Endothelial cell of umbilical vein (primary cell): ENCODE measurements around the gene RBM17. TPM values are rescaled to one million over a fixed set of nuclear protein-coding genes. Genes with fewer than 3 reads are reported as not detected.

Experiments used
- BruUV-seq: library from RNA; stranded (reverse); fragments of 400-500 nt; replicated peaks from 2 replicates; lab custom pipeline; 2021; lab: Mats Ljungman, UMichigan
- CTCF ChIA-PET: fragments of 300-600, 350-600 bp; sonication (Branson Sonifier 250); formaldehyde crosslinking; loops from one replicate; lab custom pipeline; 2021; ENCODE audit warnings: antibody characterized with exemption, inconsistent platforms; lab: Charles Lee
- POLR2A ChIA-PET: fragments of 300-600, 350-600 bp; sonication (Branson Sonifier 250); formaldehyde crosslinking; loops from one replicate; lab custom pipeline; 2021; ENCODE audit warnings: antibody characterized with exemption, inconsistent platforms; lab: Charles Lee
- DNase-seq: peaks from one replicate; pipeline ENCODE4 v3.0.0-alpha.2; 2011; ENCODE audit warnings: low read depth, low spot score
- FAIRE-seq: peaks from 2 replicates; lab custom pipeline; 2011; peaks lifted over from hg19 to GRCh38; lab: Jason Lieb, UNC
- H2AFZ ChIP-seq: 2 replicates; pipeline ENCODE4 v1.6.0; 2012; ENCODE audit warnings: low read depth, low read length, control low read depth, inconsistent platforms
- H3K27ac ChIP-seq: 2 replicates; pipeline ENCODE4 v1.5.1; 2011; ENCODE audit warnings: low read depth, mild to moderate bottlenecking, control low read depth, low read length, moderate library complexity; ENCODE audit not compliant: insufficient read depth
- H3K27me3 ChIP-seq, 2 experiments: 2 replicates each; pipeline versions ENCODE4 v1.6.0 to v1.6.1; 2011; ENCODE audit warnings: low read length in 2 of 2, mixed read lengths in 1 of 2; ENCODE audit not compliant: control insufficient read depth in 2 of 2, insufficient read depth in 2 of 2
- H3K36me3 ChIP-seq, 2 experiments: 2 replicates in 1 of 2; 3 replicates in 1 of 2; pipeline ENCODE4 v1.5.1; 2011; ENCODE audit warnings: low read length in 2 of 2, mild to moderate bottlenecking in 1 of 2, moderate library complexity in 1 of 2; ENCODE audit not compliant: control insufficient read depth in 2 of 2, insufficient read depth in 2 of 2; ENCODE audit errors: extremely low read depth in 1 of 2
- H3K4me1 ChIP-seq: 3 replicates; pipeline ENCODE4 v1.5.1; 2011; ENCODE audit warnings: mild to moderate bottlenecking, low read length; ENCODE audit not compliant: control insufficient read depth, insufficient read depth; ENCODE audit errors: extremely low read depth
- H3K4me2 ChIP-seq: 2 replicates; pipeline ENCODE4 v1.6.1; 2011; ENCODE audit warnings: low read length, control low read depth, mixed read lengths; ENCODE audit not compliant: insufficient read depth
- H3K4me3 ChIP-seq, 3 experiments: fragments of 200-600 bp in 1 of 3; sonication (generic), shearing (Covaris generic) in 1 of 3; replicated peaks in 1 of 3; 2 replicates each; pipeline ENCODE4 v1.5.1; 2011 to 2016; ENCODE audit warnings: control low read depth in 3 of 3, low read length in 3 of 3, mild to moderate bottlenecking in 2 of 3, inconsistent platforms in 1 of 3, low read depth in 1 of 3, moderate library complexity in 1 of 3; ENCODE audit not compliant: insufficient read depth in 1 of 3
- H3K79me2 ChIP-seq: 2 replicates; pipeline ENCODE4 v1.6.0; 2012; ENCODE audit warnings: low read length, inconsistent platforms; ENCODE audit not compliant: control insufficient read depth, insufficient read depth
- H3K9ac ChIP-seq: replicated peaks from 2 replicates; pipeline ENCODE3; 2011; ENCODE audit warnings: low read length, control low read depth; ENCODE audit not compliant: insufficient read depth; ENCODE audit errors: extremely low read depth
- H3K9me1 ChIP-seq: replicated peaks from 3 replicates; pipeline ENCODE4 v1.6.0; 2011; ENCODE audit warnings: mild to moderate bottlenecking, low read length; ENCODE audit not compliant: control insufficient read depth, insufficient read depth; ENCODE audit errors: extremely low read depth
- H3K9me3 ChIP-seq: replicated peaks from 2 replicates; pipeline ENCODE4 v1.5.1; 2012; ENCODE audit warnings: low read length, inconsistent platforms; ENCODE audit not compliant: control insufficient read depth, insufficient read depth
- H4K20me1 ChIP-seq: replicated peaks from 2 replicates; pipeline ENCODE3; 2011; ENCODE audit warnings: mild to moderate bottlenecking, low read length; ENCODE audit not compliant: control insufficient read depth, insufficient read depth; ENCODE audit errors: extremely low read depth
- EZH2 ChIP-seq: IDR thresholded peaks from 2 replicates; pipeline ENCODE4 v1.6.1; 2012; ENCODE audit warnings: borderline replicate concordance, low read depth, mild to moderate bottlenecking, moderate library complexity, low read length, inconsistent platforms; ENCODE audit not compliant: severe bottlenecking
- FOS ChIP-seq: IDR thresholded peaks from 2 replicates; pipeline ENCODE4 v1.6.1; 2011; ENCODE audit warnings: mild to moderate bottlenecking, low read length, moderate library complexity, borderline replicate concordance; ENCODE audit not compliant: insufficient read depth
- GATA2 ChIP-seq: IDR thresholded peaks from 2 replicates; pipeline ENCODE4 v1.7.0; 2011; ENCODE audit warnings: low read depth, mild to moderate bottlenecking, moderate library complexity, mixed read lengths, low read length; ENCODE audit not compliant: insufficient read length, insufficient read depth
- JUN ChIP-seq: IDR thresholded peaks from 2 replicates; pipeline ENCODE4 v1.6.1; 2011; ENCODE audit warnings: borderline replicate concordance, low read depth; ENCODE audit not compliant: insufficient read length, insufficient read depth
- MAX ChIP-seq: IDR thresholded peaks from 2 replicates; pipeline ENCODE4 v1.6.1; 2011; ENCODE audit not compliant: insufficient read depth, insufficient read length
- MYC ChIP-seq: IDR thresholded peaks from one replicate; pipeline ENCODE4 v1.6.1; 2011; ENCODE audit warnings: mild to moderate bottlenecking, low read depth, low read length
- POLR2A ChIP-seq: IDR thresholded peaks from 2 replicates; pipeline ENCODE4 v1.6.1; 2012; ENCODE audit warnings: low read depth, mild to moderate bottlenecking, control low read depth, low read length
- POLR2AphosphoS5 ChIP-seq: IDR thresholded peaks from 2 replicates; pipeline ENCODE4 v1.6.1; 2012; ENCODE audit warnings: low read depth, mild to moderate bottlenecking, control low read depth, low read length, moderate library complexity; ENCODE audit not compliant: insufficient read depth
- dilution Hi-C: fragments of 300-500 bp; cut with MboI; formaldehyde crosslinking; loops from one replicate; pipeline ENCODE4 v1.15.0; 2019; ENCODE audit warnings: low sequenced_read_pairs; ENCODE audit not compliant: extremely low pct_ligation_motif_present
- intact Hi-C: fragments of 100-400 bp; cut with micrococcal nuclease; formaldehyde crosslinking; loops from one replicate; pipeline ENCODE4 v1.10.0; 2022
- polyA plus RNA-seq, 4 experiments: library from polyadenylated mRNA; depleted of rRNA in 3 of 4; stranded (reverse) in 3 of 4; unstranded in 1 of 4; fragments of >200 nt; gene quantifications; 2 replicates each; pipeline versions ENCODE4 v1.2.1 to v1.2.3, GENCODE V29; 2011 to 2012; ENCODE audit warnings: missing spikeins in 1 of 4
- total RNA-seq: library from RNA; stranded (reverse); gene quantifications from 2 replicates; pipeline ENCODE4 v1.2.3, GENCODE V29; 2021
- TF ChIP-seq, protein P1 (sequence below), 2 donors: IDR thresholded peaks; 1 replicate in 1 of 2; 2 replicates in 1 of 2; pipeline ENCODE4 v1.5.1; 2011; ENCODE audit warnings: low read length in 2 of 2, mild to moderate bottlenecking in 2 of 2, moderate library complexity in 2 of 2, control low read depth in 1 of 2, inconsistent platforms in 1 of 2, low read depth in 1 of 2; ENCODE audit not compliant: insufficient read depth in 1 of 2; ENCODE audit errors: extremely low read depth in 1 of 2

The RBM17 gene
- total and polyA plus RNA-seq, 2 donors (not counting 3 experiments of a cell fraction or from before 2014, with no cell fraction given), result 23.1 to 148 TPM

DNA sequence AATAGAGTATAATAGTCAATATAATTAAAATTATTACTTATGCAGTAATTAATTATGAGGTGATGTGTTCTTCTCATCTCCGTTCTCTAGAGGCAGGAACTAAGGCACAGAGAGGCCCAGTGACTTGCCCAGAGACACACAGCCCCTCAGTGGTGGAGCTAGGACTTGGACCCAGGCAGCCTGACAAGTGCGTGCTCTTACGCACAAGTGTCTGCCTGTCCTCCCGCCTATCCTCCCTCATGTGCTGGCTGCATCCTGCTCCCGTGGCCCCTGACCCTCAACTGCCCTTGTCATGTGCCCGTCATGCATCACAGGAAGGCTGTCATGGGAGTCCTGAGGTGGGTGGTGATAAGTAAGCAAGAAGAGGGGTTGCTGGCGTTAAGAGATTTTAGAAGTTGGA is 41.0 kb upstream of the RBM17 start:
- no peak overlapping the region for H3K27ac ChIP-seq
- ChIA-PET CTCF (interaction anchor here (2.0 kb wide), 1 partner anchor 38 kb away, joined by 5 read pairs; no protein-coding TSS in a partner anchor), POLR2A (no interaction called here)
- H3K4me2 ChIP-seq, result no peak overlapping the region
- H3K9ac ChIP-seq, result no peak overlapping the region
- no peak overlapping the region for H3K4me3 ChIP-seq
- no peaks in the 10 kb centered on the region for H3K9me1 ChIP-seq
- DNase-seq (no peak), FAIRE-seq (no peak)
- H3K79me2 ChIP-seq, result no peaks in the 10 kb centered on the region
- dilution Hi-C loops (no loop called here), intact Hi-C loops (no loop called here)
- no peaks in the 10 kb centered on the region for H3K36me3 ChIP-seq
- H3K9me3 ChIP-seq, result no peaks in the 10 kb centered on the region
- no peaks in the 10 kb centered on the region for H4K20me1 ChIP-seq
- no peak overlapping the region for H2AFZ ChIP-seq
- no peaks in the 10 kb centered on the region for H3K4me1 ChIP-seq
- peaks cover 4 to 5% of the 10 kb centered on the region in 2 experiments for H3K27me3 ChIP-seq
- no TSS peak for BruUV-seq
- TF ChIP-seq POLR2AphosphoS5 (no peak), JUN (no peak), EZH2 (no peak), POLR2A (no peak), MAX (no peak), GATA2 (no peak), FOS (no peak), MYC (no peak)
- TF ChIP-seq, protein P1, sequence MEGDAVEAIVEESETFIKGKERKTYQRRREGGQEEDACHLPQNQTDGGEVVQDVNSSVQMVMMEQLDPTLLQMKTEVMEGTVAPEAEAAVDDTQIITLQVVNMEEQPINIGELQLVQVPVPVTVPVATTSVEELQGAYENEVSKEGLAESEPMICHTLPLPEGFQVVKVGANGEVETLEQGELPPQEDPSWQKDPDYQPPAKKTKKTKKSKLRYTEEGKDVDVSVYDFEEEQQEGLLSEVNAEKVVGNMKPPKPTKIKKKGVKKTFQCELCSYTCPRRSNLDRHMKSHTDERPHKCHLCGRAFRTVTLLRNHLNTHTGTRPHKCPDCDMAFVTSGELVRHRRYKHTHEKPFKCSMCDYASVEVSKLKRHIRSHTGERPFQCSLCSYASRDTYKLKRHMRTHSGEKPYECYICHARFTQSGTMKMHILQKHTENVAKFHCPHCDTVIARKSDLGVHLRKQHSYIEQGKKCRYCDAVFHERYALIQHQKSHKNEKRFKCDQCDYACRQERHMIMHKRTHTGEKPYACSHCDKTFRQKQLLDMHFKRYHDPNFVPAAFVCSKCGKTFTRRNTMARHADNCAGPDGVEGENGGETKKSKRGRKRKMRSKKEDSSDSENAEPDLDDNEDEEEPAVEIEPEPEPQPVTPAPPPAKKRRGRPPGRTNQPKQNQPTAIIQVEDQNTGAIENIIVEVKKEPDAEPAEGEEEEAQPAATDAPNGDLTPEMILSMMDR (IDR thresholded peaks at IDR 0.05; ENCODE audit: extremely low read depth in 1 of 2, insufficient read depth in 1 of 2, low read depth in 1 of 2, low read length in 2 of 2), result no peak
